SIG-M5 (cell line): ENCODE measurements around the gene RNASE13.
"Not testable (repeated sequence)": the region's sequence is repeated elsewhere in the genome, so short reads cannot be mapped to it uniquely, and the experiment has no call there.

ENCODE experiments used
- DNase-seq: peaks from one replicate; lab custom pipeline; 2025; lab: John Stamatoyannopoulos, UW

Gene RNASE13

GRCh38 chr14:21041676-21042433 lies 7.2 kb upstream of the RNASE13 start, which contains the start of gene RNASE7:
Gene RNASE7, plus strand, starts transcription at chr14:21042362. Its CDS starts 631 bp downstream, at chr14:21042993.
- no peak for DNase-seq

DNA sequence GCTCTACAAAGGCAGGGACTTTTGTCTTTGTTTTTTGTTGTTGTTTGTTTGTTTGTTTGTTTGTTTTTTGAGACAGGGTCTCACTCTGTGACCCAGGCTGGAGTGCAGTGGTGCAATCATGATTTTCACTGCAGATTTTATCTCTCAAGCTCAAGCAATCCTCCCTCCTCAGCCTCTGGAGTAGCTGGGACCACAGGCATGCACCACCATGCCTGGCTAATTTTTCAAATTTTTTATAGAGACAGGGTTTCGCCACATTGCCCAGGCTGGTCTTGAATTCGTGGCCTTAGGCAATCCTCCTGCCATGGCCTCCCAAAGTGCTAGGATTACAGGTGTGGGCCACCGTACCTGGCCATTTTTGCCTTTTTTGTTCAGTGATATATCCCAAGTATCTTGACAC lies 6.3 kb upstream of the RNASE13 start:
- DNase-seq = not testable (repeated sequence)

- DNase-seq = no peak
Measured at GRCh38 chr14:21040370-21040925, 5.8 kb upstream of the RNASE13 start.

GRCh38 chr14:21039585-21040369 lies 5.2 kb upstream of the RNASE13 start:
- DNase-seq = no peak

DNA sequence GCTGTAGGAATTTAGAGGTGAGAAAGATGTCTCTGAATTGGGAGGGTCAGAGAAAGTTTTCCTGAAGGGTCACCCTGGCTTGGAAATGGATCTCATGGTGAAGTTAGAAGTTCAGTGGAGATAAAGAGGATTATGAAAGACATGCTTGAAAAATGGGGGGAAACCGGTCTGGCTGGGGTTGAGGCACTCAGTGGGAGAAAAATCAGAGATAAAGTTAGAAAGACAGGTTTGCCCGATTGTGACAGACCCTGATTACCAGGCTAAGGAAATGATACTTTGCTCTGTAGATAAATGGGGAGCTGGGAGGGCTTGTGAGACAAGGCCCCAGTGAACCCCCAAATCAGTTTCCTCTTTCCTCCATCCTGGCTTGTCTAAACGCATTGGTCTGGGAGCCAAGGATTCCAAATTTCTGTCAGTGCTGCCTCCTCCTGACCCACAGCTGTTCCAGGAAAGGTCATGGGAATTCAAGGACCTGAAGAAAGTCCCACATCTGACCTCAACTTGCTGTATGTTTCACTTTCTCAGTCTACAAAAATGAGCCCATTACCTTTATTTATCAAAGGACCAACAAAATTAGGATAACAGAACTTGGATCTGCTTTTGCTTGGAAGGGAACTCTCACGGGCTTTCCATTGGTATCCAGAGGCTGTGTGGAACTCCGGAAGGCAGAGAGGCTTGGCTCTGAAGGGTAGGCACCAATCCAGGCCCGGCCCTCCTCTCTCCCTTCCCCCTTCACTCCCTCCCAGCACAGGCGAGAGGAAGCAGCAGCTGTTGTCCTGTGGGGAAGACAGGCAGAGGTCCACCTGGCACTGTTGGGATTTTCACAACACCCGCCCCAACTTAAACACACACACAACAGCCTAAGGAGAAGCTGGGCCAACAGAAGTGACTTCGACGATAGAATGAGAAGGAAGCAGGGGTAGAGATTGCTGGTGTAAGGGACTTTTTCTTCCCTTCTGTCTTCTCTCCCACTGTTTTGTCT lies 4.1 kb upstream of the RNASE13 start:
- DNase-seq = no peak

- DNase-seq = no peak
Measured at GRCh38 chr14:21037156-21037555, 2.5 kb upstream of the RNASE13 start.

GRCh38 chr14:21036751-21037150 lies 2.1 kb upstream of the RNASE13 start:
- no peak for DNase-seq

GRCh38 chr14:21033133-21033698 lies 1.4 kb downstream of the RNASE13 start:
- no peak for DNase-seq

DNA sequence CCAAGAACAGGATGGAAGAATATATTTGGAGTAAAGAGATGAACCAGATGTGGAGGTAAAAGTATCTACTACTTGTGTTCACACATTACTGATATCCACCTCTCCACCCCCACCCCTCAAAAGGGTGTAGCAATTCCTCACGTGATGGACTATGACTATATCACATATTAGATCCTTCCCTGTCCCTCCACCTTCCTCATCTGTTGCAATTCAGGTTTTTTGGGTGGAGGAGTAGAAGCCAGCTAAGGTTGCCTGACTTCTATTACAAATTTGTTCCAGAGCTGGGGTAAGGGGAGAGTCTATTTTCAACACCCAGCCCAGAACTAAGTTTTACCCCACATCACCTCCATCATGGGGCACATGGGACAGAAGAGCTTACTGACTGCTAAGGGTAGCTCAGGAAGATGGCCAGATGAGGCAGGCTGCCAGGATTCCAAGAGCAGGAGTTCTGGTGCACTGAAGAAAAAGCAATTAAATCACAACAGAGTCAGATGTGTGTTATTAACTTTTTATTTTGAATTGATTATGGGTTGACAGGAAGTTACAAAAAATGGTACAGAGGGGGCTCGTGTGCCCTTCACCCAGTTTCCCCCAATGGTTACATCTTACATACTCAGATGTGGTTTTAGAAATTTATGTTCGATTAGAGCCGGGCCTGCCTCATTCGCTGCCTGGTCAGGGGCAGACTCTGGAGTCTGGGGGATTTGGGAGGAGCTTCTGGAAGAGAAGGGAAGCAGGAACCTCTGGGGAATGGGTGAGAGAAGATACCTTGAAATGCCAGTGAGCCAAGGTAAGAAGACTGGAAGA lies 2.1 kb downstream of the RNASE13 start:
- DNase-seq = no peak

DNA sequence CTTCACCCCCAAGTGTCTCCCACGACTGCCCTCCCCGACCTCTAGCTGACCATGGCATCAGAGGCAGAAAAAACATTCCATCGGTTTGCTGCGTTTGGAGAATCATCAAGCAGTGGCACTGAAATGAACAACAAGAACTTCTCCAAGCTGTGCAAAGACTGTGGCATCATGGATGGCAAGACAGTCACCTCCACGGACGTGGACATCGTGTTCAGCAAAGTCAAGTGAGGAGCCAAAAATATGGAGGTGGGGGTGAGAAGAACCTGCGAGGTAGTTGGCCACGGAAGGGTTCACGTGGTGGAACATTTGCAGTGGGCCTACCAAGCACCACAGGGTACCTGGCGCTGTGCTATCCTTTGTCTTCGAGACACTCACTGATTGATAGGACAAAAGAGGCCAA lies 4.1 kb downstream of the RNASE13 start:
- no peak for DNase-seq

DNA sequence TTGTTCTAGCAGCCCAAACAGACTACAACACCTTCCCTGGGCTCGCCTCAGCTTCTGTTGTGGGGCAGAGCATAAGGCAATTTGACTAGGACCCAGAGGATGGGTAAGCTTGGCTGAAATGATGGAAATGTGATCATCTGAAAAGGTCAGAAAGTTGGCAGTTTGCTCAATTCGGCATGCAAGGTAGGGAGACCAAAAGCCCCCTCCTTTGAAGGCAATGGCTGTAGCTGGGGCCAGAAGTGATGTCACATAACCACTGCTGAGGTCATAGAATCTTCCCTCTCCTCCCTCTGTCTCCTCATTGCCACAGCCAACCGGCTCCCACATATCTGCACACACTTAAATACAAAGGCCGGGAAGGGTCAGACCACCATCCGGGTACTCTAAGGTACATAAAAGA lies 4.7 kb downstream of the RNASE13 start, which contains the start of gene TPPP2:
TSS of gene TPPP2 (plus strand) at position 301 of the 400 bp plus-strand sequence. CDS start 365 bp downstream, outside the sequence.
- no peak for DNase-seq

DNA sequence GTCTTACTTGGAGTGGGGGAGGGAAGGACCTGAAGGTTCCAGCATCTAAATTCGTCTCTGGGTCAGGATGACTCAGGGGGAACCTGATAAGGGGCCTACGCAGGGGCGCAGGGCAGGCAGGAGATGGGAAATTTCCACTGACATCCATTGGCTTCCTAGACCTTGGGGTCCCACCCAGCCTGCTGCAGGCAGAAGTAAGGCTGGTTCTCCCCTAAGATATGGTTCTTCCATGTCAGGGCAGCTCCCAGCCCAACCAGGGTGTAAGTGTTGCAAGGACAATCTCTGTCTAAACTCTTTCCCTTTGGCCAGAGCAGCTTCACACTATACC lies 7.7 kb downstream of the RNASE13 start:
- no peak for DNase-seq

- no peak for DNase-seq
Measured at GRCh38 chr14:21026274-21026987, 8.2 kb downstream of the RNASE13 start.

- no peak for DNase-seq
Measured at GRCh38 chr14:21025371-21026273, 9.0 kb downstream of the RNASE13 start.

GRCh38 chr14:21024585-21025370 lies 9.8 kb downstream of the RNASE13 start, which contains the start of gene NDRG2:
Gene NDRG2, minus strand, starts transcription at chr14:21025061. Its CDS starts 1,746 bp downstream, at chr14:21023315.
- DNase-seq = no peak

DNA sequence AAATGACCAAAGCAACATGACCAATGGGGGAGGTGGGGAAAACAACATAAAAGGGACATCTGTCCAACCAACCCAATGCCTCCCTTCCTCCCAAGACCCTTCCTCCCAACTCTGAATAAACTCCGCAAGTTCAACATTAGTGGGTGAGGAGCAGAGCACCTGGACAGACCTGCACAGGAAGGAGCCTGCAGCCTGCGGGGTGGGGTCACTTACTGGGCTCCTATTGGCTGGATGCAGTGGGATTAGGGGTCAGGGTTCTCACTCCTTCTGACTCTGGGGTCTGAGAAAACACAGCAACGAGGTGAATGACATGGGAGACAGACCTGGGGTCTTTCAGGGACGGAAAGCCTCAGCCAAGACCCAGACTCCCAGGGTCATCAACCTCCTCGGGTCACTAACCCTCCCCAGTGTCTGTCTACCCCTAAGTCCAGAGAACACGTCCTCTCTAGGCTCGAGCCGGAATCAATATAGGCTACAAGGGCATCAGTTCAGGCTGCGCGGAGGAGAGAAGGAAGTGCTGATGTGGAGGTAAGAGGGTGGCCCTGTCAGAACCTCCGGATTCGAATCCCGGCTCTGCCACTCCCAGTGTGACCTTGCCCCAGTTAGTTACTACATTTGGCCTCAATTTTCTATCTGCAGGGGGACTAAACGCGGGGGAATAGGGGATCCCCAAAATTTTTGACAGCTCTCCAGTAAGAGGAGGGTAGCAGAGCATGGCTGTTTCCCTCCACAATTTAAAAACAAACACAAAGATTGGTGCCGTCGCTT lies 10.6 kb downstream of the RNASE13 start:
- DNase-seq = no peak

- DNase-seq = no peak
Measured at GRCh38 chr14:21023174-21023573, 11.4 kb downstream of the RNASE13 start.
